GM19468 (cell line): ENCODE results near the gene TMEM141.

Source experiments
- ATAC-seq: cut with Tn5 transposase; IDR thresholded peaks from one replicate; pipeline ENCODE4 v1.9.1; 2021; ENCODE audit warnings: mild to moderate bottlenecking, moderate library complexity, moderate number of reproducible peaks; ENCODE audit not compliant: unreplicated experiment; ENCODE audit errors: extremely low read depth

TMEM141 gene

GRCh38 chr9:136842380-136842948, 51.3 kb downstream of the TMEM141 start, which contains the start of gene AJM1:
TSS of gene AJM1 (plus strand) at chr9:136842478. CDS start at chr9:136844415, 1,937 bp downstream.
- ATAC-seq = peak; percentile 61
